ENCODE measurements around the gene GPT2.

- TF ChIP-seq CTCF (IDR thresholded peaks at IDR 0.05 in 4 of 5, conservative IDR thresholded peaks at IDR 0.05 in 1 of 5) (no peak), POLR2A (IDR thresholded peaks at IDR 0.05) (no peak)
Measured at GRCh38 chr16:46928811-46929210, 44.6 kb downstream of the GPT2 start.
